Esophagus (tissue), 2 donors: ENCODE results near the gene PTMA. TPM values are rescaled to one million over a fixed set of nuclear protein-coding genes. Genes with fewer than 3 reads are reported as not detected.

ENCODE experiments used
- H3K27ac ChIP-seq, 2 donors: one replicate each; pipeline ENCODE4 v1.5.1; 2013; ENCODE audit warnings: low read depth in 2 of 2, mild to moderate bottlenecking in 2 of 2, inconsistent platforms in 1 of 2, low read length in 1 of 2, moderate library complexity in 1 of 2
- H3K27me3 ChIP-seq, 2 donors: one replicate each; pipeline ENCODE4 v1.6.1; 2013; ENCODE audit warnings: low read length in 2 of 2, control low read depth in 1 of 2, mild to moderate bottlenecking in 1 of 2; ENCODE audit not compliant: insufficient read depth in 2 of 2, control insufficient read depth in 1 of 2
- H3K36me3 ChIP-seq, 2 donors: one replicate each; pipeline ENCODE4 v1.6.1; 2013; ENCODE audit warnings: low read length in 1 of 2; ENCODE audit not compliant: control insufficient read depth in 2 of 2, insufficient read depth in 2 of 2
- H3K4me1 ChIP-seq, 2 donors: one replicate each; pipeline ENCODE4 v1.6.1; 2013; ENCODE audit warnings: low read length in 1 of 2; ENCODE audit not compliant: control insufficient read depth in 2 of 2, insufficient read depth in 2 of 2
- H3K4me3 ChIP-seq, 2 donors: one replicate each; pipeline ENCODE4 v1.5.1; 2013; ENCODE audit warnings: low read length in 2 of 2, mild to moderate bottlenecking in 2 of 2, low read depth in 1 of 2, moderate library complexity in 1 of 2
- H3K9me3 ChIP-seq, 2 donors: one replicate each; pipeline ENCODE4 v1.6.1; 2013; ENCODE audit warnings: mild to moderate bottlenecking in 2 of 2, low read depth in 1 of 2, low read length in 1 of 2, moderate library complexity in 1 of 2; ENCODE audit not compliant: control insufficient read depth in 2 of 2, insufficient read depth in 1 of 2
- WGBS, 2 donors: extraction: QIAGEN DNeasy Blood & Tissue Kit; methylation state at CpG; one replicate each; pipeline ENCODE4 v1.1.7; 2013; 5-methylcytosine and 5-hydroxymethylcytosine counted together
- polyA plus RNA-seq, 2 donors: library from polyadenylated mRNA; stranded (reverse); fragments of 200-250 nt; gene quantifications; one replicate each; pipeline ENCODE4 v1.2.3, GENCODE V29; 2013
- donor health status: healthy with polysubstance abuse.
- donor health status: Bipolar disorder and iron deficiency.

Gene PTMA
- polyA plus RNA-seq, 2 donors = 1,139 to 1,606 TPM

- 91 to 92% methylated on average over 4 of the region's 4 CpGs for WGBS, 2 donors
- H3K36me3 ChIP-seq = no peaks in the 10 kb centered on the region
- no peak overlapping the region for H3K4me3 ChIP-seq
- no peak overlapping the region for H3K27ac ChIP-seq
- H3K4me1 ChIP-seq = no peaks in the 10 kb centered on the region
- H3K9me3 ChIP-seq = no peaks in the 10 kb centered on the region
- no peaks in the 10 kb centered on the region for H3K27me3 ChIP-seq
These were observed 42.9 kb downstream of the PTMA start for GRCh38 chr2:231751042-231751815.

- H3K27ac ChIP-seq = no peak overlapping the region
- H3K4me3 ChIP-seq = no peak overlapping the region
- H3K4me1 ChIP-seq = no peaks in the 10 kb centered on the region
- no peaks in the 10 kb centered on the region for H3K9me3 ChIP-seq
- 77 to 94% methylated on average over 2 of the region's 2 CpGs for WGBS, 2 donors
- no peaks in the 10 kb centered on the region for H3K27me3 ChIP-seq
- no peaks in the 10 kb centered on the region for H3K36me3 ChIP-seq
These were observed 43.7 kb downstream of the PTMA start for GRCh38 chr2:231752061-231752460.

- Histone ChIP-seq H3K27ac (no peak overlapping the region), H3K4me3 (no peak overlapping the region), H3K9me3 (no peaks in the 10 kb centered on the region), H3K36me3 (no peaks in the 10 kb centered on the region), H3K4me1 (no peaks in the 10 kb centered on the region), H3K27me3 (no peaks in the 10 kb centered on the region)
- 86 to 93% methylated on average over 2 of the region's 2 CpGs for WGBS, 2 donors
These were observed 53.4 kb downstream of the PTMA start for GRCh38 chr2:231761735-231762134.

Other genes with a start within 250 kb of the PTMA start
- 100 to 1,000 TPM in 1 of 2 donors, 10 to 100 TPM in 1; 84.4 to 282 TPM for gene NCL, start 244.0 kb upstream of the PTMA start, polyA plus RNA-seq
- under 1 TPM; 0.33 to 0.47 TPM for gene NMUR1, start 178.1 kb upstream of the PTMA start, polyA plus RNA-seq
- not detected for gene TEX44, start 115.7 kb upstream of the PTMA start, polyA plus RNA-seq
- 10 to 100 TPM; 14.0 to 18.8 TPM for gene PDE6D, start 72.8 kb downstream of the PTMA start, polyA plus RNA-seq
- 10 to 100 TPM; 16.3 to 17.5 TPM for gene COPS7B, start 77.9 kb downstream of the PTMA start, polyA plus RNA-seq
- gene NPPC, start 217.9 kb downstream of the PTMA start, polyA plus RNA-seq = 1 to 10 TPM; 2.2 TPM